CD14-positive monocyte (primary cell): ENCODE measurements around the gene LTBP2. TPM values are rescaled to one million over a fixed set of nuclear protein-coding genes. Genes with fewer than 3 reads are reported as not detected.

Source experiments
- DNase-seq, 3 donors: peaks; one replicate each; pipeline ENCODE4 v3.0.0-alpha.2; 2011 to 2022
- H2AFZ ChIP-seq: 2 replicates; pipeline ENCODE4 v1.6.0; 2012; ENCODE audit warnings: mild to moderate bottlenecking, low read depth, low read length, inconsistent platforms; ENCODE audit not compliant: insufficient read depth, poor library complexity, severe bottlenecking
- H3K27ac ChIP-seq, 2 donors: 1 replicate in 1 of 2; 2 replicates in 1 of 2; pipeline ENCODE4 v1.5.1; 2012 to 2013; ENCODE audit warnings: low read length in 2 of 2, control low read depth in 1 of 2, inconsistent platforms in 1 of 2, low read depth in 1 of 2, mild to moderate bottlenecking in 1 of 2
- H3K27me3 ChIP-seq, 2 donors: one replicate each; pipeline versions ENCODE4 v1.6.0 to v1.6.1; 2011 to 2013; ENCODE audit warnings: low read length in 2 of 2; ENCODE audit not compliant: control insufficient read depth in 2 of 2, insufficient read depth in 2 of 2
- H3K36me3 ChIP-seq, 2 donors: replicated peaks in 1 of 2; 1 replicate in 1 of 2; 2 replicates in 1 of 2; pipeline versions ENCODE4 v1.5.1 to v1.6.1; 2012 to 2013; ENCODE audit warnings: low read length in 2 of 2, control low read depth in 1 of 2, inconsistent platforms in 1 of 2, mild to moderate bottlenecking in 1 of 2; ENCODE audit not compliant: insufficient read depth in 2 of 2, control insufficient read depth in 1 of 2
- H3K4me1 ChIP-seq, 2 donors: 1 replicate in 1 of 2; 2 replicates in 1 of 2; pipeline versions ENCODE4 v1.5.1 to v1.6.1; 2012 to 2013; ENCODE audit warnings: low read length in 2 of 2, control low read depth in 1 of 2, inconsistent platforms in 1 of 2, mild to moderate bottlenecking in 1 of 2, moderate library complexity in 1 of 2; ENCODE audit not compliant: insufficient read depth in 2 of 2, control insufficient read depth in 1 of 2
- H3K4me2 ChIP-seq: replicated peaks from 2 replicates; pipeline ENCODE3; 2012; ENCODE audit warnings: low read length, moderate library complexity, mild to moderate bottlenecking; ENCODE audit not compliant: poor library complexity, severe bottlenecking; ENCODE audit errors: extremely low read depth
- H3K4me3 ChIP-seq, 3 experiments: fragments of 200-600 bp in 1 of 3; sonication (generic) in 1 of 3; replicated peaks in 1 of 3; 1 replicate in 2 of 3; 2 replicates in 1 of 3; pipeline ENCODE4 v1.5.1; 2011 to 2013; ENCODE audit warnings: low read length in 3 of 3, mild to moderate bottlenecking in 3 of 3, control low read depth in 2 of 3, low read depth in 2 of 3, inconsistent platforms in 1 of 3, moderate library complexity in 1 of 3
- H3K79me2 ChIP-seq: 2 replicates; pipeline ENCODE4 v1.6.0; 2012; ENCODE audit warnings: mild to moderate bottlenecking, control low read depth, inconsistent platforms, low read length, moderate library complexity; ENCODE audit not compliant: insufficient read depth
- H3K9ac ChIP-seq: 2 replicates; pipeline ENCODE4 v1.6.0; 2017; ENCODE audit warnings: low read length, mild to moderate bottlenecking; ENCODE audit not compliant: insufficient read depth, poor library complexity, severe bottlenecking
- H3K9me3 ChIP-seq, 2 donors: replicated peaks in 1 of 2; 1 replicate in 1 of 2; 2 replicates in 1 of 2; pipeline versions ENCODE4 v1.5.1 to v1.6.1; 2012 to 2013; ENCODE audit warnings: low read length in 2 of 2, control low read depth in 1 of 2; ENCODE audit not compliant: control insufficient read depth in 1 of 2, insufficient read depth in 1 of 2
- H4K20me1 ChIP-seq: 2 replicates; pipeline ENCODE4 v1.6.0; 2012; ENCODE audit warnings: mild to moderate bottlenecking, low read length, control low read depth, moderate library complexity; ENCODE audit not compliant: insufficient read depth
- H3K27ac Mint-ChIP-seq, 7 donors: one replicate each; pipeline ENCODE4 v1.8.0; 2020; ENCODE audit warnings: mild to moderate bottlenecking in 7 of 7, mixed read lengths in 7 of 7, moderate library complexity in 6 of 7, inconsistent platforms in 2 of 7
- H3K27me3 Mint-ChIP-seq, 3 donors: one replicate each; pipeline ENCODE4 v1.8.0; 2021 to 2022; ENCODE audit warnings: low read depth in 3 of 3, mild to moderate bottlenecking in 3 of 3, mixed read lengths in 3 of 3, moderate library complexity in 3 of 3, inconsistent platforms in 1 of 3
- H3K36me3 Mint-ChIP-seq, 2 donors: one replicate each; pipeline ENCODE4 v1.8.0; 2020; ENCODE audit warnings: mixed read lengths in 2 of 2, inconsistent platforms in 1 of 2, mild to moderate bottlenecking in 1 of 2
- H3K4me1 Mint-ChIP-seq: one replicate; pipeline ENCODE4 v1.8.0; 2020; ENCODE audit warnings: mild to moderate bottlenecking, mixed read lengths
- H3K4me3 Mint-ChIP-seq, 2 donors: one replicate each; pipeline ENCODE4 v1.8.0; 2020; ENCODE audit warnings: mild to moderate bottlenecking in 2 of 2, mixed read lengths in 2 of 2, moderate library complexity in 1 of 2
- H3K9me3 Mint-ChIP-seq, 7 donors: one replicate each; pipeline ENCODE4 v1.8.0; 2020 to 2022; ENCODE audit warnings: mixed read lengths in 7 of 7, mild to moderate bottlenecking in 6 of 7, moderate library complexity in 6 of 7, inconsistent platforms in 2 of 7
- CTCF ChIP-seq: fragments of 200-600 bp; IDR thresholded peaks from one replicate; pipeline ENCODE4 v1.8.0; 2022; ENCODE audit warnings: antibody characterized with exemption, mild to moderate bottlenecking
- WGBS: methylation state at CpG from one replicate; pipeline ENCODE4 v1.1.5; 2013; ENCODE audit warnings: missing lambda C conversion rate; ENCODE audit not compliant: insufficient coverage; 5-methylcytosine and 5-hydroxymethylcytosine counted together
- intact Hi-C, 2 donors: fragments of 100-400 bp; cut with micrococcal nuclease; formaldehyde crosslinking; loops; one replicate each; pipeline versions ENCODE4 v1.15.0 to v1.15.1; 2023
- polyA plus RNA-seq, 3 donors: library from polyadenylated mRNA; depleted of rRNA in 1 of 3; unstranded in 2 of 3; stranded (reverse) in 1 of 3; fragments of 300-500 nt in 2 of 3; fragments of >200 nt in 1 of 3; fragmentation: Illumina TruSeq in 2 of 3; gene quantifications; 1 replicate in 2 of 3; 2 replicates in 1 of 3; pipeline ENCODE4 v1.2.3, GENCODE V29; 2012 to 2021

LTBP2 gene
- polyA plus RNA-seq, 3 donors = 0.04 to 0.24 (median 0.11) TPM

GRCh38 chr14:74575507-74575906, 36.5 kb downstream of the LTBP2 start:
- no peak overlapping the region for H2AFZ ChIP-seq
- Mint-ChIP-seq H3K27me3 (peaks cover 2 to 10% (median 6%) of the 10 kb centered on the region in 3 donors), H3K4me3 (no peak overlapping the region), H3K4me1 (peaks cover 32% of the 10 kb centered on the region), H3K9me3 (no peaks in the 10 kb centered on the region), H3K27ac (no peak overlapping the region), H3K36me3 (no peaks in the 10 kb centered on the region)
- WGBS = 88% methylated on average over 1 of the region's 2 CpGs
- H3K27me3 ChIP-seq = peaks cover 0 to 5% of the 10 kb centered on the region in 2 donors
- H3K36me3 ChIP-seq = no peaks in the 10 kb centered on the region
- no peak overlapping the region for H3K27ac ChIP-seq
- no peaks in the 10 kb centered on the region for H3K79me2 ChIP-seq
- TF ChIP-seq CTCF = no peak
- H4K20me1 ChIP-seq = no peaks in the 10 kb centered on the region
- H3K9me3 ChIP-seq = no peaks in the 10 kb centered on the region
- H3K4me3 ChIP-seq = no peak overlapping the region
- intact Hi-C loops = no loop called here
- H3K4me1 ChIP-seq = peaks cover 29 to 38% of the 10 kb centered on the region in 2 donors
- no peak overlapping the region for H3K4me2 ChIP-seq
- no peak for DNase-seq
- H3K9ac ChIP-seq = no peak overlapping the region

- H3K4me3 ChIP-seq = no peak overlapping the region
- no peaks in the 10 kb centered on the region for H3K79me2 ChIP-seq
- no peak overlapping the region for H3K9ac ChIP-seq
- no peaks in the 10 kb centered on the region for H4K20me1 ChIP-seq
- H3K4me1 ChIP-seq = peaks cover 29 to 44% of the 10 kb centered on the region in 2 donors
- DNase-seq = peak; percentile 25 to 45 (median 37)
- Mint-ChIP-seq H3K27me3 (peaks cover 2 to 12% (median 6%) of the 10 kb centered on the region in 3 donors), H3K36me3 (no peaks in the 10 kb centered on the region), H3K4me1 (peaks cover 34% of the 10 kb centered on the region), H3K9me3 (no peaks in the 10 kb centered on the region), H3K27ac (no peak overlapping the region), H3K4me3 (no peak overlapping the region)
- WGBS = 30% methylated on average over 5 of the region's 6 CpGs
- peak overlapping the region; percentile 73 for H2AFZ ChIP-seq
- H3K27ac ChIP-seq = no peak overlapping the region
- H3K4me2 ChIP-seq = no peak overlapping the region
- intact Hi-C loops = no loop called here
- no peak for TF ChIP-seq CTCF
- H3K9me3 ChIP-seq = no peaks in the 10 kb centered on the region
- no peaks in the 10 kb centered on the region for H3K36me3 ChIP-seq
- peaks cover 0 to 5% of the 10 kb centered on the region in 2 donors for H3K27me3 ChIP-seq
Measured at GRCh38 chr14:74574706-74575105, 37.3 kb downstream of the LTBP2 start.
